Measurements from ENCODE around the gene ADGRL2. TPM values are rescaled to one million over a fixed set of nuclear protein-coding genes. Genes with fewer than 3 reads are reported as not detected.

ADGRL2 gene
- total and polyA plus RNA-seq, 12 donors = 22.2 to 58.7 (median 48.0) TPM

GRCh38 chr1:81894867-81895266 is 94.1 kb downstream of the ADGRL2 start:
- no peaks in the 10 kb centered on the region for H3K36me3 ChIP-seq
- ATAC-seq (no peak), DNase-seq (no peak)
- no peaks in the 10 kb centered on the region for H3K27me3 ChIP-seq
- peaks cover 0 to 32% (median 13%) of the 10 kb centered on the region in 9 donors for H3K4me1 ChIP-seq
- TF ChIP-seq CTCF (IDR thresholded peaks at IDR 0.05) = no peak
- no peak overlapping the region for H3K4me3 ChIP-seq
- intact Hi-C loops (cut with DNase I) = no loop called here
- H3K27ac ChIP-seq = no peak overlapping the region
- 85 to 92% methylated on average over 2 of the region's 2 CpGs for WGBS, 2 donors
- no peaks in the 10 kb centered on the region for H3K9me3 ChIP-seq

- WGBS, 2 donors = 93 to 94% methylated on average over 5 of the region's 5 CpGs
- Histone ChIP-seq H3K4me1 (peaks cover 0 to 31% (median 8%) of the 10 kb centered on the region in 9 donors), H3K9me3 (no peaks in the 10 kb centered on the region), H3K4me3 (no peak overlapping the region), H3K27me3 (no peaks in the 10 kb centered on the region), H3K27ac (no peak overlapping the region), H3K36me3 (no peaks in the 10 kb centered on the region)
- TF ChIP-seq CTCF (IDR thresholded peaks at IDR 0.05) = no peak
- intact Hi-C loops (cut with DNase I) = no loop called here
- ATAC-seq (no peak), DNase-seq (no peak)
Observed at GRCh38 chr1:81899214-81899821, 98.6 kb downstream of the ADGRL2 start.

- Histone ChIP-seq H3K36me3 (peaks cover 0 to 26% (median 8%) of the 10 kb centered on the region in 9 donors), H3K27me3 (no peaks in the 10 kb centered on the region), H3K4me1 (peaks cover 0 to 5% (median 0%) of the 10 kb centered on the region in 9 donors), H3K27ac (no peak overlapping the region), H3K4me3 (no peak overlapping the region), H3K9me3 (no peaks in the 10 kb centered on the region)
- no peak for ATAC-seq
- intact Hi-C loops (cut with DNase I) = no loop called here
- no peak for TF ChIP-seq CTCF (IDR thresholded peaks at IDR 0.05)
- 96 to 99% methylated on average over 2 of the region's 2 CpGs for WGBS, 2 donors
- DNase-seq = no peak
Observed at GRCh38 chr1:81907575-81907974, 106.8 kb downstream of the ADGRL2 start.

- TF ChIP-seq CTCF (IDR thresholded peaks at IDR 0.05) = no peak
- Histone ChIP-seq H3K9me3 (no peaks in the 10 kb centered on the region), H3K27me3 (no peaks in the 10 kb centered on the region), H3K36me3 (peaks cover 0 to 19% (median 2%) of the 10 kb centered on the region in 9 donors), H3K4me1 (peaks cover 0 to 2% (median 0%) of the 10 kb centered on the region in 9 donors), H3K4me3 (no peak overlapping the region), H3K27ac (no peak overlapping the region)
- intact Hi-C loops (cut with DNase I) = no loop called here
- ATAC-seq = no peak
- no peak for DNase-seq
- 95 to 97% methylated on average over 3 of the region's 3 CpGs for WGBS, 2 donors
Observed at GRCh38 chr1:81912383-81912782, 111.6 kb downstream of the ADGRL2 start.
